ENCODE data around the gene LNX2. TPM values are rescaled to one million over a fixed set of nuclear protein-coding genes. Genes with fewer than 3 reads are reported as not detected.

Gene LNX2
- total and polyA plus RNA-seq, 2 donors (not counting 1 experiment from before 2014, with no cell fraction given): 2.9 to 10.9 TPM

GRCh38 chr13:27621366-27622101, 1.2 kb upstream of the LNX2 start, which contains the start of gene POLR1D:
POLR1D (plus strand) TSS chr13:27621892; CDS start chr13:27621984, 92 bp downstream.
- Mint-ChIP-seq H3K27me3 (no peaks in the 10 kb centered on the region), H3K27ac (peak within 1 kb of the TSS; percentile 92), H3K4me1 (peaks cover 64% of the 10 kb centered on the region), H3K9me3 (ENCODE audit: insufficient read depth) (no peaks in the 10 kb centered on the region), H3K4me3 (peak within 1 kb of the TSS; percentile 93)
- Histone ChIP-seq H3K4me3 (ENCODE audit: control extremely low read depth in 1 of 5, extremely low read depth in 1 of 5, insufficient read depth in 1 of 5, low read depth in 2 of 5, low read length in 4 of 5) (peak within 1 kb of the TSS; percentile 77 to 92 (median 90)), H3K36me3 (replicated peaks in 1 of 2; ENCODE audit: control extremely low read depth in 1 of 2, control insufficient read depth in 1 of 2, extremely low read depth in 1 of 2, insufficient read depth in 2 of 2, low read length in 1 of 2) (peaks cover 0 to 14% of the 10 kb centered on the region in 2 experiments), H3K27me3 (replicated peaks in 1 of 4; ENCODE audit: control extremely low read depth in 1 of 4, control insufficient read depth in 3 of 4, insufficient read depth in 4 of 4, low read length in 3 of 4) (no peaks in the 10 kb centered on the region), H3K4me2 (replicated peaks; ENCODE audit: low read depth, low read length, poor library complexity, severe bottlenecking) (peak within 1 kb of the TSS; percentile 96), H2AFZ (ENCODE audit: insufficient read depth, low read depth, low read length, poor library complexity, severe bottlenecking) (peak within 1 kb of the TSS; percentile 92), H3K79me2 (ENCODE audit: control insufficient read depth, insufficient read depth, low read length) (peaks cover 91% of the 10 kb centered on the region), H4K20me1 (ENCODE audit: control insufficient read depth, insufficient read depth, low read length, poor library complexity, severe bottlenecking) (peaks cover 57% of the 10 kb centered on the region), H3K9ac (ENCODE audit: low read length) (peak within 1 kb of the TSS; percentile 91), H3K9me3 (ENCODE audit: control extremely low read depth in 1 of 3, control insufficient read depth in 2 of 3, insufficient read depth in 1 of 3, low read length in 2 of 3) (no peaks in the 10 kb centered on the region), H3K27ac (ENCODE audit: low read length in 2 of 2) (peak within 1 kb of the TSS; percentile 98), H3K4me1 (ENCODE audit: control insufficient read depth in 2 of 2, insufficient read depth in 2 of 2, low read length in 2 of 2) (peaks cover 27 to 28% of the 10 kb centered on the region in 2 donors)
- no peak for TF ChIP-seq CTCF (IDR thresholded peaks at IDR 0.05)
- TF ChIP-seq EZH2 (IDR thresholded peaks at IDR 0.05; ENCODE audit: borderline replicate concordance, insufficient read depth, low read depth, low read length, poor library complexity, severe bottlenecking): no peak
- intact Hi-C loops (cut with micrococcal nuclease): loop anchor here (1.0 to 10.0 kb wide), 7 partner anchors 27 to 1369 kb away; partner anchors contain the start of genes CDK8, POMP and USP12
- ChIA-PET POLR2A (interaction anchor here (0.5 to 3.8 kb wide), 5 partner anchors 94 to 197 kb away, joined by 3 to 37 read pairs (median 5); partner anchors contain the start of genes GTF3A and MTIF3), CTCF (interaction anchor here (1.3 to 3.4 kb wide), 7 partner anchors 9 to 214 kb away, joined by 3 to 21 read pairs (median 5); partner anchors contain the start of genes GTF3A and MTIF3)
- peak; percentile 95 for DNase-seq
- peak; percentile 71 for ATAC-seq (ENCODE audit: low read depth)
- WGBS (ENCODE audit: insufficient coverage): under 1% methylated on average over 70 of the region's 71 CpGs

- DNase-seq (no peak), ATAC-seq (ENCODE audit: low read depth) (no peak)
- Histone ChIP-seq H3K9me3 (ENCODE audit: control extremely low read depth in 1 of 3, control insufficient read depth in 2 of 3, insufficient read depth in 1 of 3, low read length in 2 of 3) (no peaks in the 10 kb centered on the region), H3K4me1 (ENCODE audit: control insufficient read depth in 2 of 2, insufficient read depth in 2 of 2, low read length in 2 of 2) (peaks cover 27 to 28% of the 10 kb centered on the region in 2 donors), H3K79me2 (ENCODE audit: control insufficient read depth, insufficient read depth, low read length) (peaks cover 91% of the 10 kb centered on the region), H3K4me3 (ENCODE audit: control extremely low read depth in 1 of 5, extremely low read depth in 1 of 5, insufficient read depth in 1 of 5, low read depth in 2 of 5, low read length in 4 of 5) (peak overlapping the region; percentile 77 to 92 (median 90)), H4K20me1 (ENCODE audit: control insufficient read depth, insufficient read depth, low read length, poor library complexity, severe bottlenecking) (peaks cover 57% of the 10 kb centered on the region), H2AFZ (ENCODE audit: insufficient read depth, low read depth, low read length, poor library complexity, severe bottlenecking) (peak overlapping the region; percentile 92), H3K36me3 (replicated peaks in 1 of 2; ENCODE audit: control extremely low read depth in 1 of 2, control insufficient read depth in 1 of 2, extremely low read depth in 1 of 2, insufficient read depth in 2 of 2, low read length in 1 of 2) (peaks cover 0 to 14% of the 10 kb centered on the region in 2 experiments), H3K27ac (ENCODE audit: low read length in 2 of 2) (peak overlapping the region; percentile 98), H3K27me3 (replicated peaks in 1 of 4; ENCODE audit: control extremely low read depth in 1 of 4, control insufficient read depth in 3 of 4, insufficient read depth in 4 of 4, low read length in 3 of 4) (no peaks in the 10 kb centered on the region), H3K9ac (ENCODE audit: low read length) (peak overlapping the region; percentile 91), H3K4me2 (replicated peaks; ENCODE audit: low read depth, low read length, poor library complexity, severe bottlenecking) (peak overlapping the region; percentile 96)
- peak overlapping the region; percentile 93 for H3K4me3 Mint-ChIP-seq
- TF ChIP-seq EZH2 (IDR thresholded peaks at IDR 0.05; ENCODE audit: borderline replicate concordance, insufficient read depth, low read depth, low read length, poor library complexity, severe bottlenecking): no peak
- TF ChIP-seq CTCF (IDR thresholded peaks at IDR 0.05): no peak
- H3K9me3 Mint-ChIP-seq (ENCODE audit: insufficient read depth): no peaks in the 10 kb centered on the region
- CTCF ChIA-PET: interaction anchor here (0.6 to 3.4 kb wide), 9 partner anchors 9 to 364 kb away, joined by 3 to 21 read pairs (median 5); partner anchors contain the start of genes GTF3A and MTIF3
- 0% methylated on average over 4 of the region's 8 CpGs for WGBS (ENCODE audit: insufficient coverage)
- no peaks in the 10 kb centered on the region for H3K27me3 Mint-ChIP-seq
- H3K27ac Mint-ChIP-seq: peak overlapping the region; percentile 92
- intact Hi-C loops (cut with micrococcal nuclease): loop anchor here (1.0 to 10.0 kb wide), 7 partner anchors 26 to 1369 kb away; partner anchors contain the start of genes CDK8, POMP and USP12
- peaks cover 61% of the 10 kb centered on the region for H3K4me1 Mint-ChIP-seq
- POLR2A ChIA-PET: interaction anchor here (0.6 to 3.8 kb wide), 5 partner anchors 9 to 196 kb away, joined by 3 to 37 read pairs (median 3); partner anchors contain the start of genes GTF3A and MTIF3
Measured at GRCh38 chr13:27621116-27621365, 712 bp upstream of the LNX2 start.
